DND-41 (cell line): Measurements from ENCODE around the gene CASQ1.

Experiments used
- ATAC-seq: fragments of 200-7000 bp; cut with Tn5 transposase; 3 replicates; pipeline ENCODE4 v1.9.1; 2021; ENCODE audit warnings: low read depth; ENCODE audit not compliant: insufficient read depth
- DNase-seq: peaks from one replicate; pipeline ENCODE4 v3.0.0-alpha.2; 2020
- H2AFZ ChIP-seq: 2 replicates; pipeline ENCODE4 v1.6.0; 2012; ENCODE audit warnings: low read depth, low read length
- H3K27ac ChIP-seq: 2 replicates; pipeline ENCODE4 v1.5.1; 2012; ENCODE audit warnings: low read length, inconsistent platforms
- H3K27me3 ChIP-seq: fragments of 200-600 bp; sonication (generic); 2 replicates; pipeline ENCODE4 v1.6.0; 2012; ENCODE audit warnings: low read length, mild to moderate bottlenecking, inconsistent platforms; ENCODE audit not compliant: insufficient read depth, poor library complexity
- H3K36me3 ChIP-seq: 2 replicates; pipeline ENCODE4 v1.5.1; 2012; ENCODE audit warnings: low read length, inconsistent platforms; ENCODE audit not compliant: insufficient read depth
- H3K4me1 ChIP-seq: 2 replicates; pipeline ENCODE4 v1.5.1; 2012; ENCODE audit warnings: mild to moderate bottlenecking, low read length; ENCODE audit not compliant: insufficient read depth
- H3K4me2 ChIP-seq: 2 replicates; pipeline ENCODE4 v1.6.0; 2012; ENCODE audit warnings: mild to moderate bottlenecking, moderate library complexity, low read length, inconsistent platforms; ENCODE audit not compliant: insufficient read depth
- H3K4me3 ChIP-seq, 2 experiments: fragments of 200-600 bp in 1 of 2; shearing (Covaris generic) in 1 of 2; 2 replicates each; pipeline ENCODE4 v1.5.1; 2012 to 2016; ENCODE audit warnings: inconsistent platforms in 2 of 2, low read length in 2 of 2, mild to moderate bottlenecking in 2 of 2, low read depth in 1 of 2, moderate library complexity in 1 of 2
- H3K79me2 ChIP-seq: 2 replicates; pipeline ENCODE4 v1.6.0; 2012; ENCODE audit warnings: low read length, inconsistent platforms; ENCODE audit not compliant: insufficient read depth
- H3K9ac ChIP-seq: 2 replicates; pipeline ENCODE4 v1.6.0; 2012; ENCODE audit warnings: low read depth, mild to moderate bottlenecking, inconsistent platforms, low read length, moderate library complexity
- H3K9me3 ChIP-seq: 2 replicates; pipeline ENCODE4 v1.5.1; 2012; ENCODE audit warnings: low read length, moderate library complexity, mild to moderate bottlenecking, inconsistent platforms; ENCODE audit not compliant: insufficient read depth, severe bottlenecking
- H4K20me1 ChIP-seq: 2 replicates; pipeline ENCODE4 v1.6.0; 2012; ENCODE audit warnings: low read length; ENCODE audit not compliant: insufficient read depth
- EZH2 ChIP-seq: IDR thresholded peaks from 3 replicates; pipeline ENCODE4 v1.6.1; 2012; ENCODE audit warnings: borderline replicate concordance, low read depth, mild to moderate bottlenecking, moderate library complexity, low read length, inconsistent platforms; ENCODE audit not compliant: severe bottlenecking
- TF ChIP-seq, protein P1 (sequence below): IDR thresholded peaks from 2 replicates; pipeline ENCODE4 v1.5.1; 2012; ENCODE audit warnings: borderline replicate concordance, low read length, moderate library complexity, mild to moderate bottlenecking; ENCODE audit not compliant: poor library complexity, severe bottlenecking; ENCODE audit errors: extremely low read depth

Gene CASQ1

DNA sequence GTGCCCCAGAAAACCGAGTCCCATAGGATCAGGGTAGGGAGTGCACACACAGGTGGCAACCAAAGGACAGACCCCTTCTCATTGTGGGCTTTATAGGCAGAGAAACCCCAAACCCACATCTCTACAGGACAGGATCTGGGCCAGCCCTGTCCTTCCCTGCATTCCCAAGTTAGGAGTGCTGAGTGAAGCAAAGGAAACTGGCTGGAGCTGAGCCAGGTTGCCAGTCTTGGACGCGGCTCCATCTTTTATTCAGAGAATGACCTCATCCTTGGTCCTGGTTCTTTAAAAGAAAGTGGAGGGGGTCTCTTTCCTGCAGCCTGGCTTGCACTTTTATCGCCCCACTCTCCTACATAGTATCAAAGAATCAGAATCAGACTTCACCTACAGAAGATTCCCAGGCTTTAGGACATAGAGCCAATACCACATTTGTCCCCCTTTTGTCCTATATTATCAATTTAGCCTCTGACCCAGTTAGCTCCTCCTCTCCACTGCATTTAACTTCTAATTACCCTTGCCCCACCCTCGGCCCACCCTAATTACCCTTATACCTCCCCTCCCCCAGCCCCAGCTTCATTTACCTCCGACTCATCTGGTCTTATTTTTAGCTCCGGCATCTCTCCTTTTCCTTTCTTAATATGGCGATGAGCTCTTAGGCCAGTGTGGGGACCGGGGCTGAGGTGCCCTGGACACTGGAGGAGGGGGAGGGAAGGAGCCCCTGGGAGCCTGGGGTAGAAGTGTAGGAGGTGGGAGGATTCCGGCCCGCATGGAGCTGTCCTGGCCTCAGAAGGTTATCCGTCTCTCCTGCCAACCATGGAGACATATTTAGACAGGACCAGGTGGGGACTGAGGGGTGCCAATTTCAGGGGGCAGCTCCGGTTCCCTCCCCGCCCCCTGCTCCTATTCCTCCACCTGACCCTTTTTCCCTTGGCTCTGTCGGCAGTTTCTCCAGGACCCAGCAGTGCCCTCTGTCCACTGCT, at the start of gene CASQ1:
Gene CASQ1, plus strand, starts transcription at position 927 of the 977 bp plus-strand sequence. CDS start 177 bp downstream, outside the sequence.
- no peak within 1 kb of the TSS for H3K4me2 ChIP-seq
- no peaks in the 10 kb centered on the region for H3K36me3 ChIP-seq
- no peaks in the 10 kb centered on the region for H4K20me1 ChIP-seq
- H3K27me3 ChIP-seq, result peaks cover 3% of the 10 kb centered on the region
- no peaks in the 10 kb centered on the region for H3K9me3 ChIP-seq
- no peak for ATAC-seq
- H3K79me2 ChIP-seq, result no peaks in the 10 kb centered on the region
- no peak for TF ChIP-seq EZH2
- TF ChIP-seq, protein P1, sequence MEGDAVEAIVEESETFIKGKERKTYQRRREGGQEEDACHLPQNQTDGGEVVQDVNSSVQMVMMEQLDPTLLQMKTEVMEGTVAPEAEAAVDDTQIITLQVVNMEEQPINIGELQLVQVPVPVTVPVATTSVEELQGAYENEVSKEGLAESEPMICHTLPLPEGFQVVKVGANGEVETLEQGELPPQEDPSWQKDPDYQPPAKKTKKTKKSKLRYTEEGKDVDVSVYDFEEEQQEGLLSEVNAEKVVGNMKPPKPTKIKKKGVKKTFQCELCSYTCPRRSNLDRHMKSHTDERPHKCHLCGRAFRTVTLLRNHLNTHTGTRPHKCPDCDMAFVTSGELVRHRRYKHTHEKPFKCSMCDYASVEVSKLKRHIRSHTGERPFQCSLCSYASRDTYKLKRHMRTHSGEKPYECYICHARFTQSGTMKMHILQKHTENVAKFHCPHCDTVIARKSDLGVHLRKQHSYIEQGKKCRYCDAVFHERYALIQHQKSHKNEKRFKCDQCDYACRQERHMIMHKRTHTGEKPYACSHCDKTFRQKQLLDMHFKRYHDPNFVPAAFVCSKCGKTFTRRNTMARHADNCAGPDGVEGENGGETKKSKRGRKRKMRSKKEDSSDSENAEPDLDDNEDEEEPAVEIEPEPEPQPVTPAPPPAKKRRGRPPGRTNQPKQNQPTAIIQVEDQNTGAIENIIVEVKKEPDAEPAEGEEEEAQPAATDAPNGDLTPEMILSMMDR, result no peak
- no peak within 1 kb of the TSS for H2AFZ ChIP-seq
- no peak within 1 kb of the TSS for H3K4me3 ChIP-seq
- H3K4me1 ChIP-seq, result no peaks in the 10 kb centered on the region
- DNase-seq, result no peak
- H3K27ac ChIP-seq, result no peak within 1 kb of the TSS
- no peak within 1 kb of the TSS for H3K9ac ChIP-seq

- no peaks in the 10 kb centered on the region for H3K79me2 ChIP-seq
- peaks cover 38% of the 10 kb centered on the region for H3K27me3 ChIP-seq
- no peaks in the 10 kb centered on the region for H3K9me3 ChIP-seq
- H3K36me3 ChIP-seq, result no peaks in the 10 kb centered on the region
- TF ChIP-seq, protein P1, result no peak
- TF ChIP-seq EZH2, result no peak
- DNase-seq (no peak), ATAC-seq (no peak)
- H3K9ac ChIP-seq, result no peak overlapping the region
- H3K4me2 ChIP-seq, result no peak overlapping the region
- H3K4me3 ChIP-seq, result no peak overlapping the region
- H4K20me1 ChIP-seq, result no peaks in the 10 kb centered on the region
- H3K4me1 ChIP-seq, result no peaks in the 10 kb centered on the region
- H3K27ac ChIP-seq, result no peak overlapping the region
- H2AFZ ChIP-seq, result no peak overlapping the region
Measured at GRCh38 chr1:160143695-160144094, 46.7 kb upstream of the CASQ1 start.

GRCh38 chr1:160144921-160145320, 45.5 kb upstream of the CASQ1 start:
- DNase-seq (no peak), ATAC-seq (no peak)
- Histone ChIP-seq H4K20me1 (no peaks in the 10 kb centered on the region), H3K4me3 (no peak overlapping the region), H3K27me3 (peaks cover 36% of the 10 kb centered on the region), H3K27ac (no peak overlapping the region), H3K4me2 (no peak overlapping the region), H3K9ac (no peak overlapping the region), H3K36me3 (no peaks in the 10 kb centered on the region), H3K79me2 (no peaks in the 10 kb centered on the region), H3K9me3 (no peaks in the 10 kb centered on the region), H2AFZ (no peak overlapping the region), H3K4me1 (no peaks in the 10 kb centered on the region)
- no peak for TF ChIP-seq EZH2
- TF ChIP-seq, protein P1, result no peak
